Erythroblast (primary cell): ENCODE measurements around the gene ANKRD28.

Source experiments
- GATA1 ChIP-seq: IDR thresholded peaks from 2 replicates; pipeline ENCODE4 v1.6.1; 2011; ENCODE audit warnings: low read depth, mild to moderate bottlenecking, control low read depth, low read length, moderate library complexity
- POLR2A ChIP-seq: IDR thresholded peaks from 2 replicates; pipeline ENCODE4 v1.6.1; 2011; ENCODE audit warnings: mild to moderate bottlenecking, low read length

DNA sequence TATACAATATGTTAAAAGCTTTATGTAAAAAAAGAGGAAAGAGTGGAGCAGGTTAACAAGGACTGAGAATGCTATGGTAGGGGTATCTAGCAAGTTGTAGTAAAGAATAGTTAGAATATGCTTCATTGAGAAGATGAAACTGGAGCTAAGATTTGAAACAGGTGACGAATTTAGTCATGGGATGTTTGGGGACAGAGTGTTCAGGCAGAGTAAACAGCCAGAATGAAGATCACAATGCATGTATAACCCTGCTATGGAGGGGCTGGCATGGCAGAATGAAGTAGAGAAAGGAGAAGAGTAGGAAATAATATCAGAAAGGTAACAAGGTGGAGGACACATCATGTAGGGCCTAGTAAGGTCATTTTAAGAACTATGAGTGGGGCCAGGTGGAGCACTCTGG, 124.2 kb downstream of the ANKRD28 start:
- TF ChIP-seq POLR2A (no peak), GATA1 (no peak)
